B cell (primary cell): ENCODE results near the gene NCOA1. TPM values are rescaled to one million over a fixed set of nuclear protein-coding genes. Genes with fewer than 3 reads are reported as not detected.

Experiments used
- ATAC-seq: fragments of 200-7000 bp; cut with Tn5 transposase; one replicate; pipeline ENCODE4 v1.10.0; 2021; ENCODE audit warnings: low read depth, mild to moderate bottlenecking, moderate number of reproducible peaks, moderate library complexity
- CTCF ChIA-PET: fragments of 350-600 bp; sonication (Branson Sonifier 250); formaldehyde crosslinking; loops from one replicate; lab custom pipeline; 2021; ENCODE audit warnings: antibody characterized with exemption, inconsistent platforms; lab: Charles Lee
- POLR2A ChIA-PET: fragments of 350-600 bp; sonication (Branson Sonifier 250); formaldehyde crosslinking; loops from one replicate; lab custom pipeline; 2021; ENCODE audit warnings: antibody characterized with exemption; lab: Charles Lee
- DNase-seq: peaks from one replicate; pipeline ENCODE4 v3.0.0; 2013
- H2AFZ ChIP-seq: 2 replicates; pipeline ENCODE4 v1.6.1; 2012; ENCODE audit warnings: mild to moderate bottlenecking, low read depth, low read length; ENCODE audit not compliant: insufficient read depth, poor library complexity, severe bottlenecking
- H3K27ac ChIP-seq, 2 donors: 1 replicate in 1 of 2; 2 replicates in 1 of 2; pipeline ENCODE4 v1.5.1; 2012 to 2013; ENCODE audit warnings: low read length in 2 of 2, mild to moderate bottlenecking in 2 of 2, moderate library complexity in 1 of 2
- H3K27me3 ChIP-seq, 4 experiments: fragments of 200-600 bp in 1 of 4; sonication (generic) in 1 of 4; replicated peaks in 1 of 4; 1 replicate in 2 of 4; 2 replicates in 2 of 4; pipeline versions ENCODE4 v1.6.1 to v1.7.0; 2013 to 2016; ENCODE audit warnings: low read length in 3 of 4, mild to moderate bottlenecking in 2 of 4, mixed read lengths in 1 of 4, moderate library complexity in 1 of 4; ENCODE audit not compliant: insufficient read depth in 4 of 4, control insufficient read depth in 3 of 4; ENCODE audit errors: control extremely low read depth in 1 of 4
- H3K36me3 ChIP-seq, 2 experiments: replicated peaks in 1 of 2; 1 replicate in 1 of 2; 2 replicates in 1 of 2; pipeline versions ENCODE4 v1.6.1 to v1.7.1; 2013; ENCODE audit warnings: low read length in 1 of 2; ENCODE audit not compliant: insufficient read depth in 2 of 2, control insufficient read depth in 1 of 2; ENCODE audit errors: control extremely low read depth in 1 of 2, extremely low read depth in 1 of 2
- H3K4me1 ChIP-seq, 2 donors: fragments of 200-600 bp in 1 of 2; sonication (generic) in 1 of 2; 1 replicate in 1 of 2; 2 replicates in 1 of 2; pipeline versions ENCODE4 v1.5.1 to v1.6.1; 2013 to 2017; ENCODE audit warnings: low read length in 2 of 2; ENCODE audit not compliant: control insufficient read depth in 2 of 2, insufficient read depth in 2 of 2
- H3K4me2 ChIP-seq: replicated peaks from 2 replicates; pipeline ENCODE3; 2012; ENCODE audit warnings: mild to moderate bottlenecking, low read depth, low read length; ENCODE audit not compliant: poor library complexity, severe bottlenecking
- H3K4me3 ChIP-seq, 5 experiments: fragments of 200-600 bp in 1 of 5; sonication (generic) in 1 of 5; 1 replicate in 3 of 5; 2 replicates in 2 of 5; pipeline versions ENCODE4 v1.5.1 to v1.7.0; 2011 to 2016; ENCODE audit warnings: low read length in 4 of 5, mild to moderate bottlenecking in 4 of 5, low read depth in 2 of 5, control low read depth in 1 of 5, moderate library complexity in 1 of 5; ENCODE audit not compliant: insufficient read depth in 1 of 5; ENCODE audit errors: control extremely low read depth in 1 of 5, extremely low read depth in 1 of 5
- H3K79me2 ChIP-seq: fragments of 200-600 bp; sonication (generic); one replicate; pipeline ENCODE4 v1.6.0; 2016; ENCODE audit warnings: low read length; ENCODE audit not compliant: control insufficient read depth, insufficient read depth
- H3K9ac ChIP-seq: fragments of 200-600 bp; sonication (generic); 2 replicates; pipeline ENCODE4 v1.6.1; 2017; ENCODE audit warnings: mild to moderate bottlenecking, low read length, moderate library complexity
- H3K9me3 ChIP-seq, 3 donors: one replicate each; pipeline versions ENCODE4 v1.6.1 to v1.7.1; 2013; ENCODE audit warnings: low read length in 2 of 3; ENCODE audit not compliant: control insufficient read depth in 2 of 3, insufficient read depth in 1 of 3; ENCODE audit errors: control extremely low read depth in 1 of 3
- H4K20me1 ChIP-seq: 2 replicates; pipeline ENCODE4 v1.6.0; 2012; ENCODE audit warnings: mild to moderate bottlenecking, low read length; ENCODE audit not compliant: insufficient read depth, control insufficient read depth, poor library complexity, severe bottlenecking
- H3K27ac Mint-ChIP-seq: one replicate; pipeline ENCODE4 v1.8.0; 2021; ENCODE audit warnings: mixed read lengths
- H3K27me3 Mint-ChIP-seq: one replicate; pipeline ENCODE4 v1.8.0; 2021; ENCODE audit warnings: mixed read lengths
- H3K4me1 Mint-ChIP-seq: one replicate; pipeline ENCODE4 v1.8.0; 2021; ENCODE audit warnings: mixed read lengths
- H3K4me3 Mint-ChIP-seq: one replicate; pipeline ENCODE4 v1.8.0; 2021; ENCODE audit warnings: mixed read lengths
- H3K9me3 Mint-ChIP-seq: one replicate; pipeline ENCODE4 v1.8.0; 2022; ENCODE audit warnings: mixed read lengths; ENCODE audit not compliant: insufficient read depth
- EZH2 ChIP-seq: IDR thresholded peaks from 2 replicates; pipeline ENCODE4 v1.6.1; 2012; ENCODE audit warnings: borderline replicate concordance, low read depth, mild to moderate bottlenecking, moderate library complexity, low read length; ENCODE audit not compliant: insufficient read depth, poor library complexity, severe bottlenecking
- WGBS: methylation state at CpG from one replicate; pipeline ENCODE4 v1.1.5; 2013; ENCODE audit warnings: missing lambda C conversion rate; ENCODE audit not compliant: insufficient coverage; 5-methylcytosine and 5-hydroxymethylcytosine counted together
- intact Hi-C: fragments of 100-400 bp; cut with micrococcal nuclease; formaldehyde crosslinking; loops from one replicate; pipeline ENCODE4 v1.10.0; 2022
- polyA plus RNA-seq: library from polyadenylated mRNA; depleted of rRNA; stranded (reverse); fragments of >200 nt; gene quantifications from 2 replicates; pipeline ENCODE4 v1.2.3, GENCODE V29; 2012
- total RNA-seq, 2 donors: library from RNA; stranded (reverse); fragments of 120-200 nt in 1 of 2; gene quantifications; 1 replicate in 1 of 2; 2 replicates in 1 of 2; pipeline versions ENCODE4 v1.2.3 to v1.2.4, GENCODE V29; 2013 to 2022
- TF ChIP-seq, protein P1 (sequence below): fragments of 200-600 bp; IDR thresholded peaks from one replicate; pipeline ENCODE4 v1.8.0; 2022; ENCODE audit warnings: antibody characterized with exemption, mild to moderate bottlenecking

Gene NCOA1
- total and polyA plus RNA-seq, 2 donors (not counting 1 experiment from before 2014, with no cell fraction given) = 11.6 to 49.1 TPM

DNA sequence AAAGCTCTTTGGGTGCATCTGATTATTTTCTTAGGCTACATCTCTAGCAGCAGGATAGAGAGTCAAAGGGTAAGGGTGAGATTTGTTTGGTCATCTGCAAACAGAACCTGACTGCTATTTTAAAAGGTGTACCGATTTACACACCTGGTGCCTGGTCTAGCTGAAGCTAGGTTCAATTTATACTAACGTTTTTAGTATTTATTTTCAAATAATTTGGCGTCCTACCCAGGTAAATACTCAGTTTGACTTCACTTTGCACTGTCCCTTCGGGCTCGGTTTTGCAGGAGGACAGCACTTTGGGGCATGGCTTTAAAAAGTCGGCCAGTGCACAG is 301.5 kb downstream of the NCOA1 start:
- ChIA-PET POLR2A (interaction anchor here (0.5 to 1.0 kb wide), 4 partner anchors 39 to 950 kb away, joined by 3 read pairs; no protein-coding TSS in a partner anchor), CTCF (interaction anchor here (0.6 to 1.7 kb wide), 6 partner anchors 9 to 536 kb away, joined by 3 to 6 read pairs (median 4); partner anchors contain the start of gene NCOA1)
- peaks cover 47% of the 10 kb centered on the region for H3K79me2 ChIP-seq
- intact Hi-C loops = loop anchor here (2.0 to 5.0 kb wide), 2 partner anchors 250 to 746 kb away; partner anchors contain the start of genes EFR3B and WDCP
- Mint-ChIP-seq H3K4me3 (peak overlapping the region; percentile 99), H3K9me3 (no peaks in the 10 kb centered on the region), H3K27ac (peak overlapping the region; percentile 100), H3K27me3 (no peaks in the 10 kb centered on the region), H3K4me1 (peaks cover 22% of the 10 kb centered on the region)
- no peak for DNase-seq
- H2AFZ ChIP-seq = peak overlapping the region; percentile 91
- TF ChIP-seq EZH2 = no peak
- TF ChIP-seq, protein P1, sequence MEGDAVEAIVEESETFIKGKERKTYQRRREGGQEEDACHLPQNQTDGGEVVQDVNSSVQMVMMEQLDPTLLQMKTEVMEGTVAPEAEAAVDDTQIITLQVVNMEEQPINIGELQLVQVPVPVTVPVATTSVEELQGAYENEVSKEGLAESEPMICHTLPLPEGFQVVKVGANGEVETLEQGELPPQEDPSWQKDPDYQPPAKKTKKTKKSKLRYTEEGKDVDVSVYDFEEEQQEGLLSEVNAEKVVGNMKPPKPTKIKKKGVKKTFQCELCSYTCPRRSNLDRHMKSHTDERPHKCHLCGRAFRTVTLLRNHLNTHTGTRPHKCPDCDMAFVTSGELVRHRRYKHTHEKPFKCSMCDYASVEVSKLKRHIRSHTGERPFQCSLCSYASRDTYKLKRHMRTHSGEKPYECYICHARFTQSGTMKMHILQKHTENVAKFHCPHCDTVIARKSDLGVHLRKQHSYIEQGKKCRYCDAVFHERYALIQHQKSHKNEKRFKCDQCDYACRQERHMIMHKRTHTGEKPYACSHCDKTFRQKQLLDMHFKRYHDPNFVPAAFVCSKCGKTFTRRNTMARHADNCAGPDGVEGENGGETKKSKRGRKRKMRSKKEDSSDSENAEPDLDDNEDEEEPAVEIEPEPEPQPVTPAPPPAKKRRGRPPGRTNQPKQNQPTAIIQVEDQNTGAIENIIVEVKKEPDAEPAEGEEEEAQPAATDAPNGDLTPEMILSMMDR = no peak
- peak overlapping the region; percentile 79 for H3K9ac ChIP-seq
- ATAC-seq = no peak
- peaks cover 0 to 3% of the 10 kb centered on the region in 2 experiments for H3K36me3 ChIP-seq
- peak overlapping the region; percentile 84 to 87 for H3K27ac ChIP-seq
- H3K4me2 ChIP-seq = peak overlapping the region; percentile 80
- H3K4me1 ChIP-seq = peaks cover 10 to 16% of the 10 kb centered on the region in 2 donors
- H3K9me3 ChIP-seq = no peaks in the 10 kb centered on the region
- no peaks in the 10 kb centered on the region for H4K20me1 ChIP-seq
- peaks cover 0 to 4% (median 2%) of the 10 kb centered on the region in 4 experiments for H3K27me3 ChIP-seq
- peak overlapping the region; percentile 51 to 91 (median 82) for H3K4me3 ChIP-seq
- 8% methylated on average over 4 of the region's 6 CpGs for WGBS
